Measurements from ENCODE around the gene DTNBP1.

DTNBP1 gene

DNA sequence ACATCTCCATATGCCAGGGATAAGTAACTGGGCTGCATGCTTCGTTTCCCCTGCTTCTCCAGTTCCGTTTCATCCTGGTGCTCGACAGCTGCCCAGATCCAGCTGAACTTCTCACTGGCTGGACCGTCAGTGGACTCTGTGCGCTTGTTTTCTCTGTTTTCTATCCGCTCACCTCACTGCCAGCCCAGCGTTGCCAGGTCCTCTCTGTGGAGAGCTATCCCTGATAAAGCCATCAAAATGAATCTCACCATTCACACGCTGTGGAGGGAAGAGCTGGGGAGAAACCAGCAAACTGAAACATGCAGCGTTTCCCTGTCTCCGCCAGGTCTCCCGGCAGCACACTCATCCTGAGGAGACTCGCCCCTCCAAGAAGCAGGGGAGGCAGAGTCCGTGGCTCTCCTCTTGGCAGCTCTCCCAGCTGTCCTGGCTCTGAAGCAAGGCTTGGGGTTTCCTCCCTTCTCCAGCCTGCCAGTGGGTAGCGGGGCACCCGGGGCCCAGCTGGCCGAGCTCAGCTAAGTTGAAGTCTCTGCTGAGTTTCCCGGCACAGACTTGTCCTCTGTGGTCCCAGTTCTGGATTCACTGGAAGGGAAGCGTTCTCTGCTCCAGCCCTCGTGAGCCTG is 160.9 kb downstream of the DTNBP1 start:
- no peak for DNase-seq (ENCODE audit: low read depth)

DNA sequence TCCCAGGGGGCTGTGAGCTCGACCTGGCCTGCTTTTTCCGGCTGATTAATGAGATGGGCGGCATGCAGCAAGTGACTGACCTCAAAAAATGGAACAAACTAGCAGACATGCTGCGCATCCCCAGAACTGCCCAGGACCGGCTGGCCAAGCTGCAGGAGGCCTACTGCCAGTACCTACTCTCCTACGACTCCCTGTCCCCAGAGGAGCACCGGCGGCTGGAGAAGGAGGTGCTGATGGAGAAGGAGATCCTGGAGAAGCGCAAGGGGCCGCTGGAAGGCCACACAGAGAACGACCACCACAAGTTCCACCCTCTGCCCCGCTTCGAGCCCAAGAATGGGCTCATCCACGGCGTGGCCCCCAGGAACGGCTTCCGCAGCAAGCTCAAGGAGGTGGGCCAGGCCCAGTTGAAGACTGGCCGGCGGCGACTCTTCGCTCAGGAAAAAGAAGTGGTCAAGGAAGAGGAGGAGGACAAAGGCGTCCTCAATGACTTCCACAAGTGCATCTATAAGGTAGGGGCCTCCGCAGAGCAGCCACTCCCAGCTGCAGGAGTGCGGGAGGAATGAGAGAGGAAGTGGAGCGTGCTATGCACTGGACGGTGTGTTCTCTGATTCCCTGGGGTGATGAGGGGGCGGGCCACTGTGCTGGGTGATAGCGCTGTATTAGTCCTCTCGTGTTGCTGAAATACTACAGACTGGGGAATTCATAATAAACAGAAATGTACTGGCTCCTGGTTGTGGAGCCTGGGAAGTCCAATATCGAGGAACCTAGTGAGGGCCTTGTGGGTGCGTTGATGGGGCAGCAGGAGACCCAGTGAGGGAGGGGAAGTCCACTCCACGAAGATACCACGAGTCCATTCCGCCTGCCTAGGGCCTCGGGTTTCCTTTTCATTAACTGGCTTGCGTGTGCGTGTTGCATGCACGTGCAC is 161.7 kb downstream of the DTNBP1 start:
- no peak for DNase-seq (ENCODE audit: low read depth)

DNA sequence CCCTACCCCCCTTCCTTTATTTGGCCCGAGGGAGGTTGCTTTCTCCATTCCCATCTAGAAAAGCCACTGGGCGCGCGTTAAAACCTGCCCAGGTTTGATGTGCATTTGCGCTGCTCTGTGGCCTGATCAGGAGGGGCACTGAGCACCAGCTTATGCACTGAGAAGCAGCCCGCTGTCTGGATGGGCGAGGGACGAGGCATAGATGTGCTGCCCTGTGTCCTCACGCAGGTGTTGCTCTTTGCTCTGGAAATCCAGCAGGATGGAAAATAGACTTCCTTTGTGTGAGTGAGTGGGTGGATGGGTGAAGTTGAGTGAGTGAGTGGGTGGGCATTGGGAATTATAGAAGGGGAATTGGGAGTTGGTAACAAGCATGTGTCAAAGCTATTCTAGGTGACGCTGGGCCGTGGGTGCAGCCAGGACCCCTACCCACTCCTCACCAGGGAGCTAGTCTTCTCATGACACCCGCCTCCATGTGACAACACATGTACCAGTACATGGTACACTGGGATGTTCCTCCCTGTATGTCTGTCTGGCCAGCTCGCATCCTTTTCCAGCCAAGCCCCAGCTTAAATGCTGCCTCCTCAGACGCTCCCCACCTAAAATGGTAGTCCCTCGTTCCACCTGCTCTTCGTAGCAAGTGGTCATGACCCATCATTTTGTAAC is 162.6 kb downstream of the DTNBP1 start:
- no peak for DNase-seq (ENCODE audit: low read depth)

DNA sequence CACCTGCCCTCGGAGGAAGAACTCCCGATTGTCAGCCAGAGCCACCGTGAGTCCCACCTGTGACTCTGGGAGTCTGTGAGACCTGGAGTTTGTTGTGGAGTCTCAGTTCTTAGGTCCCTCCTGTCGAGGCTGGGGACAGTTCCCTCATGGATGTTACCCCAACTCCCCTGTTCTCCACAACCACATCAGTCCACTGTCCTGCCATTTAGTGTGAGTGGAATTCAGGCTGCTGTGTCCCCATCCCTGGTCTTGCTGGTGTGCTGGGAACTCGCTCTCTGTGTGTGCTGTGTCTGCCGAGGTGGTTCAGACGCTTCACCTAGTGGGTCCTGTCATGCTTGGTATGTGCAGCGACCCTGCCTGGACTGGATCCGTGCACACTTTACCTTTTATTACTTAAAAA is 163.2 kb downstream of the DTNBP1 start:
- no peak for DNase-seq (ENCODE audit: low read depth)

DNA sequence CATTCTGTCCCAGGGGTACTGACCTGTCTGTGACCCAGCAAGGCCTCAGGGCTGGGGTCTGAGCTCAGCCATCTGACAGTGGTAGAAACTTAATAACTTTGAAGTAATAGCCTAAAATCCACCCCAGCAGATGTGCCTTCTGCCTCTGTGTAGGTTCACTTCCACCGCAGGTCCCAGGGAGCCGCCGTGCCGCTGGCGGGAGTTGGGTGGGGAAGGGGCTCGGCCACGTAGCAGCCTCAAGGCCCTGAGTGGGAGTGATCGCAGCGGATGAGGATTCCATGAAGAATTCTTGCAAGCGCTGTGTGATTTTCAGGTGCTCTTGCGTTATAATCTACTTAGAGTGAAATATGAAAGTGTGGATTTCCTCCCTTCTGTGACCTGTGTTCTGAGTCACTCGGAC is 163.7 kb downstream of the DTNBP1 start:
- DNase-seq (ENCODE audit: low read depth): no peak

DNA sequence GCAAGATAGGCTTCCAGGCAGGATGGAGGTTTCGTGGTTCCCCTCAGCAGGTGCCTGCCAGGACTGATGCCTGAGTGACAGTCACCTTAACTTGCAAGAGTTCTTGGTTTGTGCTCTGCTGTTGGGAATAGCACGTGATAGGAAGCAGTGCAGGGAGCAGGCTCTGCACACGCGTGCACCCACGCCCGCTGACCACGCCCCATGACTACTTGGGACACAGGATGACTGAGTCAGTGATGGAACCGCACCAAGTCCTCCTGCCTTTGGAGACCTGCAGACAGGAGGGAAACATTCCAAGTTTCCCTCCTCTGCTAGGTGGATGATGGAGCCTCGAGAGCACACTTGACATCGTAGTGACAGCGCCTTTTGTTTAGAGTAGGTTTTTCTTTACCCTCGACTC is 164.2 kb downstream of the DTNBP1 start:
- DNase-seq (ENCODE audit: low read depth): no peak

DNA sequence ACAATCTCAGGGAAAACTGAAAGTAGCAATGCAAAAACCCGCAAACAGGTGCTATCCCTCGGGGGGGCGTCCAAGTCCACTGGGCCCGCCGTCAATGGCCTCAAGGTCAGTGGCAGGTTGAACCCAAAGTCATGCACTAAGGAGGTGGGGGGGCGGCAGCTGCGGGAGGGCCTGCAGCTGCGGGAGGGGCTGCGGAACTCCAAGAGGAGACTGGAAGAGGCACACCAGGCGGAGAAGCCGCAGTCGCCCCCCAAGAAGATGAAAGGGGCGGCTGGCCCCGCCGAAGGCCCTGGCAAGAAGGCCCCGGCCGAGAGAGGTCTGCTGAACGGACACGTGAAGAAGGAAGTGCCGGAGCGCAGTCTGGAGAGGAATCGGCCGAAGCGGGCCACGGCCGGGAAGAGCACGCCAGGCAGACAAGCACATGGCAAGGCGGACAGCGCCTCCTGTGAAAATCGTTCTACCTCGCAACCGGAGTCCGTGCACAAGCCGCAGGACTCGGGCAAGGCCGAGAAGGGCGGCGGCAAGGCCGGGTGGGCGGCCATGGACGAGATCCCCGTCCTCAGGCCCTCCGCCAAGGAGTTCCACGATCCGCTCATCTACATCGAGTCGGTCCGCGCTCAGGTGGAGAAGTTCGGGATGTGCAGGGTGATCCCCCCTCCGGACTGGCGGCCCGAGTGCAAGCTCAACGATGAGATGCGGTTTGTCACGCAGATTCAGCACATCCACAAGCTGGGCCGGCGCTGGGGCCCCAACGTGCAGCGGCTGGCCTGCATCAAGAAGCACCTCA is 166.3 kb downstream of the DTNBP1 start:
- no peak for DNase-seq (ENCODE audit: low read depth)

DNA sequence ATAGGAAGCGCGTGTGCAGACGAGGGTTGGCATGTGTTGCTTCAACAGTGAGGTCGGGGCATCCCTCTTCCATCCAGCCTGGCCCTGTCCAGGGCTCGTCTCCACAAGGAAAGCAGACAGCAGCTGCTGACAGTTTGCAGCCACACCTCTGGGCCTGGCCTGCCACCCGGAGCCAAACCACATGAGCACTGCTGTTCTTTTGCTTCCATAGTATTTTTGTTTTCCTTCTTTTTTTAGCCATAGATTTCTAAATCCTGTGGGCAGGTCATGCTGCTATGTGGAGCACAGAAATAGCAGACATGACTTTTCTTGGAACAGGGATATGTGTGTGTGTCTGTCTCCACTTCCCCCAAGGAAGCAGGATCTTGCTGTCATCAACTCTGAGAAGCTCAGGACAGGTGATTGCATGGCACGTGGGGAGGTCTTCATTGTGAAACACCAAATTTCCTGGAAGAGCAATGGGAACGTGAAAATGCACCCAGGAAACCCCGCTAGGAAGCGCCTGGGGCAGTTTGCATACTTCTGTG is 167.4 kb downstream of the DTNBP1 start:
- no peak for DNase-seq (ENCODE audit: low read depth)

DNA sequence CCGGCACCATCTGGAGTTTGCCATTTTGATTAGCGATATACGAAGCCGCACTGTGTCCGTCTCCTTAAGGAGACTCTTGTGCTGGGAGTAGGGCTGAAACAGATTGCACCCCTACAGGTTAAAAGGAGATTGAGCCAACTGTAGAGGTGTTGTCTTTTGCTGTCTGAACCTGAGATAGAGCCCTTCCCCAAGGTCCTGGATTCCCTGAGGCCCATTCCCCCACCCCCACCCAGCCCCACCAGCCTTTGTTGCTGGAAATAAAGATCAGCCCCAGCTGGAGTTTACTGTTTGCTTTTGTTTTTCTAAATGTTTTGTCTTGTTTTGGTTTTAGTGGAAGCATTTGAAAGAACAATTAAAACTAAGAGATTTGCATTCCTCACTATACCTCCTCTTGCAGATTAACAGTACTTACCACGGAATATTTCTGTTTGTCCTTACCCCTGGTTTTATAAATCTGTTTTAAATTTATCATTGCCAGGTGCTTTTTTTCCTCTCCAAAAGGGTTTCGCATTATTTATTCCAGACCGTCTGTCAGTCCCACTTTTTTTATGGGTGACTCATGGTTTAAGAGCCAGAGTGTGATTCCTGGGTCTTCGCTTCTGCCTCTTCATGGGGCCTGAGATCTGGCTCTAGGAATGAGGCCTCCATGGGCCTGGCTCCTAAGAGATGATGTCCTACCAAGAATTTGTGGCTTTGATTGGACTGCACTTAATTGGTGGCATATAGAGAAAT is 169.2 kb downstream of the DTNBP1 start:
- no peak for DNase-seq (ENCODE audit: low read depth)

DNA sequence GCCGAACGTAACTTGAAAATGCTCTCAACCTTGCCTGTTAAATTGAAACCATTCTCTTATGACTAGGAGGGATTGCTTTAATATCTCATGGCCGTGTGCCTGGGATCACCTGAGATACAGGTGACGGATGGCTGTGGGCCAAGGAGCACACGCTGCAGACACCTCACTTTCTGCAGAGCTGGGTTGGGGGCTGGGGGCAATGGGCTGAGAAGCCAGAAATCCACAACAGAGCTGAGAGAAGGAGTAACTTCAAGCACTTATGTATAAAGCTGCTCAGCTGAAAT is 170.9 kb downstream of the DTNBP1 start:
- DNase-seq (ENCODE audit: low read depth): no peak

DNA sequence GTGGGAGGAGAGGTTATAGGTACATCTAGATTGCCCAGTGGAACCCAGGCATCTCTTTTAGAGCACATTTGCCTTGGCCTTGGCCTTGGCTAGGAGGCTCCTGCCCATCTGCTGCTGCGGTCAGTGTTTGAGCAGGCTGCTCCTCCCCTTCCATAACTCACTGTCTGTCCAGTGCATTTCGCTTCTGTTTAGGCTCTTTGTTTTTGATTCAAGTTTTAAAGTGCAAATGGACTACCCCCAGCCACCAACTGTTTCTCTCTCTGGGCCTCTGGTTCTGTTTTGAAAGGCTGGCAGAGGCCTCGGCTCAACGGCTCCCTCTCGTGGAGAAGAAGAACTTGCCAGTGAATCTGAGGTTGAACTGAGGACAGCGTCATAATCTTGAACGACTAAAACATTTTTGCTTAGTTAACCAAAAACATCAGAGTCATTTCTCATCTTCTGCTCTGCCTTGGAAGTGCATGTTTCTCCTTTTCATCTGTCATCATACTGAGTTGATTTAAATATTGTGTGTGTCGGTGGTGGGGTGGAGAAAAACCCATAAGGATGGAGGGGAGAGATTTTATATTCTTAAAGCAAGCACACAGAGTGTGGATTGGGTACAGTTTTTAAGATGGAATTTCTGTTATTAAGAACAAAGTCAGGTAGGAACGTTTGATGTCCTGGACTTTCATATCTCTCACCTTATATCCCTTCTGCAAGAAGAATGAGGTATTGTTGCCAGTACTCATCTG is 171.4 kb downstream of the DTNBP1 start:
- peak; percentile 45 for DNase-seq (ENCODE audit: low read depth)

DNA sequence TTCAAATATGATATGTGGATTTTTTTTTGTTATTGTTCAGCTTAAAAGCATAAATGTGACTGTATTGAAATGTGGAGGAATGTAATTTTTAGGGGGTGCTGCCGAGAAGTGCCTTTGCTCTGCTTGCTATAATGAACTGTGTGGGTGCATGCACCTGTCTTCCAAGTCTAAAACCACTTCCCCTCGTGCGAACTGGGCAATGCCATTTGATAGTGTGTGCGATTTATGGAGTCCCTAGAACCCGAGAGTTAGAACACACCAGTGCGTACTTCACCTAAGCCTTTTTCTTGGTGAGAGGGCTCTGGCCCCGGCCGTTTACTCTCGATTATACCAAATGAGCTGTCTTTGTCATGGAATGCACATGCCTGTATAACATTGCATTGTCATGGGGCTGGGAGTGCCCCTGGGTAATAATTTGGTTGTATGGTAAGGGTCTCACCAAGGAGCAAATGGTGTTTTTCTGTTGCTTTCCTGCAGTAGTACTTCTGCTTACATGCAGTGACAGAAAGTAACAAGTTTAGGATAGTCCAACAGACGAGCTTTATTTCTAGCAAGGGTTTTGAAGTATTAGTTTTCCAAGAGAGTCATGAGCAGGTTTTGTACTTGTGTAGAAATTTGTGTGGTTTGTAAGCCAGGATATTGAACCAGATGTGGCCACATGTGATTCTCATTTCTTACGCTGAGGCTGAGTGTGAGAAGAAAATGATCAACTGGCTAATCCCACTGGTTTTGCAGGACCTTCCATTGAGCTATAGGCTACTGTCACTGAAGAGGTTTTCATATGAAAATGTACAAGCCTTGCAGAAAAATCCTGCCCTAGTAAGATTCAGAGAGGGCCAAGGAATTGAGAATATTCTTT is 172.4 kb downstream of the DTNBP1 start:
- DNase-seq (ENCODE audit: low read depth): no peak

DNA sequence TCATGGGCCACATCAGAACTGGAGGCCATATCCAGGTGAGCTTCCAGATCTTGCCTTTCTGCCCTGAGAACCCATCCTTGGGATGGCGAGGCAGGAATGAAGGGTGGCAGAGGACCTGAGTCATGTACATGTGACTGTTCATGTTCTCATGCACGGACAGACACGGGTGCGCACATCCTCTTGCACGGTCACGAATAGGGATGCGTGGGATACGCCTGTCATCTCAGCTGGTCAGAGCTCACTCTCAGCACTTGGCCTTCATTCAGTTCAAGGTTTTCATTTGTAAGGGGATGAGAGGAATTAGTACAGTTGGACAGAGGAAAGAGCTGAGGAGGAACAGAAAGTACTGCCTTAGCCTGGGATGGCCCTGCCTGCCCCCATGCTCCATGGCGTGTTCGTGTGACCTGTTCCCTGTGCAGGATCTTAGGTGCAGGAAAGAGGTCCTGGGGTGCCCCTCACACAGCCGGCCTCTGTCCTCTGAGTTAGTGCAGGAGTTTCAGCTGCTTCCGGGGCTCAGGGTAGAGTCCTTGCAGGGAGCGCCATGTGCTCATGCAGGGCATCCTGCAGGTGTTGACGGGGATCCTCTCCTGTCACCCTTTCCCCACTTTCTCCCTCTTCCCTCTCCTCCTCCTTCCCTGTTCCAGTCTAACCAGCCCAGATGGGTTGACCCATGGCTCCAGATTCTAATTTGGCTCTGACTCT is 173.4 kb downstream of the DTNBP1 start:
- DNase-seq (ENCODE audit: low read depth): no peak

DNA sequence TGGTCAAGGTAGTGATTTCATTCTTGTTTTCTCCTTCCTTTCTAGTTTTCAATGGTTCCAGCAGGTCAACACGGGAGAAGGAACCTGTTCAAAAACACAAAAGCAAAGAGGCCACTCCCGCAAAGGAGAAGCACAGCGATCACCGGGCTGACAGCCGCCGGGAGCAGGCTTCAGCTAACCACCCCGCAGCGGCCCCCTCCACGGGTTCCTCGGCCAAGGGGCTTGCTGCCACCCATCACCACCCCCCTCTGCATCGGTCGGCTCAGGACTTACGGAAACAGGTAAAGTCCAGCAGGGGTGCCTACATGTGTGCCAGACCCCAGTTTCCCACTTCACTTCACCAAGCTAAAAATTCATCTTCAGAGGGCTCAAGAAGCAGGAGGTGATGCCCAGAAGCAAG is 175.6 kb downstream of the DTNBP1 start:
- DNase-seq (ENCODE audit: low read depth): no peak

DNA sequence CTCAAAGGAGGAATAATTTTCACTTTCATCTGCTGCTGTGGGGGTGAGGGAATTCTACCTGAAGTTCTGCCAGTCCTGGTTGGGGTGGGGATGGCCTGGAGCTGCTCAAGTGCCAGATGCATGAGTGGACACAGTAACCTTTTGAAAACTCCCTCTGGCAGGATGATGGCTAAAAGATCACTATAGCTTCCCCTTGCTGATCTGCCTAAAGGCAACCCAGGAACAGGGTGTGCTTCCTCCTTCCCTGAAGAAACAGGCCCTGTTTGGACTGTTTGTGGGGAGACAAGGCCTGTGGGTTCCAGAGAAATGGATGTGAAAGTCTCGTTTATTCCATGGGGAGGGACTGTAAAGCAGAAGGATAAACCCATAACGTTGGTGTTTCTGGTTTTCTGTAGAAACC is 176.9 kb downstream of the DTNBP1 start:
- DNase-seq (ENCODE audit: low read depth): no peak

DNA sequence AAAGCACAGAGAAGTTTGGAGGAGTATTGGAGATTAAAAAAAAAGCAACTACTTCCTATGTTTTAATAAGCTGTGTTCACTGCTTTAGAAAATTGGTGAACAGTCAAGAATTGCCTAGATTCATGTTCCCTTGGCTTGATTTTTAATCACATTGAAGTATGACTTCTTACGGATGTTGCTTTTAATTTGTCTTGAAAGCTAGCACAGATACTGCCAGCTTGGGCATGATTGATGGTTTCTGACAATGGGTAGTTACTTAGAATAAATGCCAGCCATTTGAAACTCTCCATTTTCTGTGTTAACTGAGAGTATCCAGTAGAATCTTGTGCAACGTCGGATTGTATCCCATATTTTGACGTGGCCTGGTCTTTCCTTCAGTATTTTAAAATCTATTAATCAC is 178.0 kb downstream of the DTNBP1 start:
- no peak for DNase-seq (ENCODE audit: low read depth)

DNA sequence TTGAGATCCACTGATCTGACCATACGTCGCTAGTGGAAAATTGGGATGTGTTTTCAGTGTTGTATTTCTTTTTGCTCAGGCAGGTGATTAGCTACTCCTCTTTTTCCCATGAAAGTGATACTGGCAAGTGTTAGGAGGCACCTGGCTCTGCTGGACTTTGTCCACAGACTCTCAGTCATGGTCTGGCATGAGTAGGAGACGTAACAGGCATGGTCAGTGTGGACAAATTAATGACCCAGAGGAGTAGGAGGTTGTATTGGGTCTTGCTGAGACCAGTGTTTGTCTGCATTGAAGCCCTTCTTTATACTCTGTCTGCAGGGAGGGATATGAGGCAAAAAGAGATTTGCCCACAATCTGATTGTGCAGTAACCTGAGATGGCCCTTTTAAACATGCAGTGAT is 178.7 kb downstream of the DTNBP1 start:
- no peak for DNase-seq (ENCODE audit: low read depth)

DNA sequence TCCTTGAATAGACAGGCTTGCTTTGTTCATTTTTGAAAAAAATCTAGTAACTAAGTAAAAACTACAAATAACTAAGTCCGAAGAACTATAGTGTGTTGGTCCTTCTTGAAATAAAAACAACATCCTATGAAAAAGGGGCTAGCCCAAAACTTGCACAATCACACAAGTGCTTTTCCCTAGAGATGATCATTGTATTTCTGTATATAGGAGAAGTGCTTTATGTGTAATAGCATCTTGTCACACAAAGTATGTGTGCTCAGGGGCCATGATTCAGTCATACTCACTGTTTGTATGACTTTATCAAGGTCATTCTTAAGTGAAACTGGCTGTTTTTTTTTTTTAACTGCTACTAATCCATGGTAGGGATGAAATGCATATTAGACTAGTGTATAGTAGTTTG is 179.8 kb downstream of the DTNBP1 start:
- no peak for DNase-seq (ENCODE audit: low read depth)
